PC-3 (cell line): ENCODE results near the gene RPS6KA2. TPM values are rescaled to one million over a fixed set of nuclear protein-coding genes. Genes with fewer than 3 reads are reported as not detected.

ENCODE experiments used
- ATAC-seq: fragments of 200-7000 bp; cut with Tn5 transposase; 2 replicates; pipeline ENCODE4 v1.9.1; 2020; ENCODE audit warnings: mild to moderate bottlenecking, moderate library complexity
- BruUV-seq: library from RNA; stranded (reverse); fragments of 400-500 nt; replicated peaks from 2 replicates; lab custom pipeline; 2021; lab: Mats Ljungman, UMichigan
- CTCF ChIA-PET: fragments of 300-600 bp; sonication (Branson Sonifier 250); formaldehyde crosslinking; loops from one replicate; lab custom pipeline; 2022; ENCODE audit warnings: antibody characterized with exemption; lab: Charles Lee
- POLR2A ChIA-PET: fragments of 300-600 bp; sonication (Branson Sonifier 250); formaldehyde crosslinking; loops from one replicate; lab custom pipeline; 2022; ENCODE audit warnings: antibody characterized with exemption; ENCODE audit not compliant: unreplicated experiment; lab: Charles Lee
- DNase-seq: peaks from one replicate; pipeline ENCODE4 v3.0.0-alpha.2; 2015
- H2AFZ ChIP-seq: fragments of 300-600 bp; sonication (generic); 2 replicates; pipeline ENCODE4 v1.6.0; 2016; ENCODE audit warnings: antibody characterized with exemption, low read length
- H3F3A ChIP-seq: fragments of 300-600 bp; sonication (generic); one replicate; pipeline ENCODE4 v1.6.0; 2017; ENCODE audit warnings: antibody characterized with exemption, low read length, control low read depth, mild to moderate bottlenecking; ENCODE audit not compliant: unreplicated experiment
- H3K27ac ChIP-seq: fragments of 300-600 bp; sonication (generic); 2 replicates; pipeline ENCODE4 v1.5.1; 2016; ENCODE audit warnings: mild to moderate bottlenecking, low read length
- H3K27me3 ChIP-seq: fragments of 300-600 bp; sonication (generic); 2 replicates; pipeline ENCODE4 v1.6.1; 2016; ENCODE audit warnings: low read length, mixed read lengths
- H3K36me3 ChIP-seq: fragments of 300-600 bp; sonication (generic); 2 replicates; pipeline ENCODE4 v1.6.1; 2016; ENCODE audit warnings: low read depth, mixed run types, low read length, mixed read lengths
- H3K4me1 ChIP-seq: fragments of 300-600 bp; sonication (generic); 2 replicates; pipeline ENCODE4 v1.5.1; 2016; ENCODE audit warnings: low read length; ENCODE audit not compliant: insufficient read depth
- H3K4me2 ChIP-seq: fragments of 300-600 bp; sonication (generic); 2 replicates; pipeline ENCODE4 v1.6.0; 2016; ENCODE audit warnings: low read length
- H3K4me3 ChIP-seq: fragments of 300-600 bp; sonication (generic); 2 replicates; pipeline ENCODE4 v1.5.1; 2016; ENCODE audit warnings: mild to moderate bottlenecking, low read length, mixed read lengths
- H3K79me2 ChIP-seq: fragments of 300-600 bp; sonication (generic); 2 replicates; pipeline ENCODE4 v1.6.1; 2017; ENCODE audit warnings: low read length, mixed read lengths
- H3K9ac ChIP-seq: fragments of 300-600 bp; sonication (generic); 2 replicates; pipeline ENCODE4 v1.6.0; 2016; ENCODE audit warnings: mild to moderate bottlenecking, low read length
- H3K9me2 ChIP-seq: fragments of 300-600 bp; sonication (generic); replicated peaks from 2 replicates; pipeline ENCODE4 v1.6.1; 2016; ENCODE audit warnings: mixed run types, low read length, mixed read lengths
- H3K9me3 ChIP-seq: fragments of 300-600 bp; sonication (generic); 2 replicates; pipeline ENCODE4 v1.6.1; 2016; ENCODE audit warnings: low read length, mixed read lengths
- H4K20me1 ChIP-seq: fragments of 300-600 bp; sonication (generic); 2 replicates; pipeline ENCODE4 v1.6.1; 2016; ENCODE audit warnings: low read length, mixed read lengths
- EZH2 ChIP-seq: fragments of 300-600 bp; sonication (generic); IDR thresholded peaks from one replicate; pipeline ENCODE4 v1.6.1; 2017; ENCODE audit warnings: antibody characterized with exemption, mild to moderate bottlenecking, low read length; ENCODE audit not compliant: unreplicated experiment
- EZH2phosphoT487 ChIP-seq: fragments of 300-600 bp; sonication (generic); IDR thresholded peaks from 2 replicates; pipeline ENCODE4 v1.6.1; 2018; ENCODE audit warnings: mild to moderate bottlenecking, antibody characterized with exemption, low read length, borderline replicate concordance
- intact Hi-C: fragments of 100-400 bp; cut with micrococcal nuclease; formaldehyde crosslinking; loops from 2 replicates; pipeline ENCODE4 v1.9.0; 2023
- total RNA-seq: library from RNA; depleted of rRNA; stranded (reverse); fragments of >200 nt; gene quantifications from 2 replicates; pipeline ENCODE4 v1.2.3, GENCODE V29; 2014
- TF ChIP-seq, protein P1 (sequence below): fragments of 300-600 bp; sonication (generic); conservative IDR thresholded peaks from 2 replicates; pipeline ENCODE4 v1.5.1; 2017; ENCODE audit warnings: antibody characterized with exemption, low read depth, mild to moderate bottlenecking, low read length

The RPS6KA2 gene
- total RNA-seq, 1 experiment from 2014 or later: 5.1 TPM

DNA sequence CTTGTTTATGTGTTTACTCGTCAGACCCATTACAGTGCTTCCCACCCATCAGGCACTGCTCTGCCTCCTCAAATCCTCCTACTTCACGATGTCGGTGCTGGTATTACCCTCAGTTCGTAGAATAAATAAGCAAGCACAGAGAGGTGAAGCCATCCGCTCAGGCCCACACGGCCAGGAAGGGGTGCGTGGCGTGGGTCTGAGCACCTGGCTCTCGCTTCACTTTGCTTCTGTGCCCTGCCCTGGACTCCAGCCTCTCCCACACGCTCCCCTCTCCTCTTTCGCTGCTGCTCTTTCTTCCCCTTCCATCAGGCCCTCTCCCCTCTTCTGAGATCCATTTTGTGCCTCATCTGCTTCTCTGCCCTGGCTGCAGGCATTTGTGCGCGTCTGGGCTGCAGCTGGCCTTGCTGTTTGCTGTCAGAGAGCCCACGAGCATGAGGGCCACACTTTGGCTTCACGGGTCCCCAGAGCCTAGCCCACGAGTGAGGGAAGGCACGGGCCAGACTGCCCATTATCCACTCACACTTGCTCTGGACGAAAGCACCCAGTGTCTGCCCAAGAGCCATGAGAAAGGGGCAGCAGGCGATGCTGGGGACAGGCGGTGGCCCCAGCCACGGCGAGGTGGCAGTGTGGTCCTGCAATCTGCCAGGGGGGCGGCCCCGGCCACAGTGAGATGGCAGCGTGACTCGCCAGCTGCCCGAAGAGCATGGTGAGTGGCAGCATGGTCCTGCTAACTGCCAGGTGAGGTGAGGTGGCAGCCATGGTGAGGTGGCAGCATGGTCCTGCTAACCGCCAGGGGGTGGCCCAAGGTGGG is 148.1 kb downstream of the RPS6KA2 start:
- Histone ChIP-seq H3K4me3 (no peak overlapping the region), H3K36me3 (no peaks in the 10 kb centered on the region), H2AFZ (no peak overlapping the region), H3K9me3 (no peaks in the 10 kb centered on the region), H3K79me2 (no peaks in the 10 kb centered on the region), H3K27ac (no peak overlapping the region), H3F3A (no peaks in the 10 kb centered on the region), H3K4me1 (no peaks in the 10 kb centered on the region), H3K4me2 (no peak overlapping the region), H3K9me2 (no peaks in the 10 kb centered on the region), H3K27me3 (no peaks in the 10 kb centered on the region), H3K9ac (no peak overlapping the region), H4K20me1 (no peaks in the 10 kb centered on the region)
- no peak for ATAC-seq
- ChIA-PET CTCF (no interaction called here), POLR2A (interaction anchor here (0.7 kb wide), 1 partner anchor 10 kb away, joined by 5 read pairs; no protein-coding TSS in a partner anchor)
- intact Hi-C loops: no loop called here
- no peak for TF ChIP-seq EZH2phosphoT487
- TF ChIP-seq, protein P1, sequence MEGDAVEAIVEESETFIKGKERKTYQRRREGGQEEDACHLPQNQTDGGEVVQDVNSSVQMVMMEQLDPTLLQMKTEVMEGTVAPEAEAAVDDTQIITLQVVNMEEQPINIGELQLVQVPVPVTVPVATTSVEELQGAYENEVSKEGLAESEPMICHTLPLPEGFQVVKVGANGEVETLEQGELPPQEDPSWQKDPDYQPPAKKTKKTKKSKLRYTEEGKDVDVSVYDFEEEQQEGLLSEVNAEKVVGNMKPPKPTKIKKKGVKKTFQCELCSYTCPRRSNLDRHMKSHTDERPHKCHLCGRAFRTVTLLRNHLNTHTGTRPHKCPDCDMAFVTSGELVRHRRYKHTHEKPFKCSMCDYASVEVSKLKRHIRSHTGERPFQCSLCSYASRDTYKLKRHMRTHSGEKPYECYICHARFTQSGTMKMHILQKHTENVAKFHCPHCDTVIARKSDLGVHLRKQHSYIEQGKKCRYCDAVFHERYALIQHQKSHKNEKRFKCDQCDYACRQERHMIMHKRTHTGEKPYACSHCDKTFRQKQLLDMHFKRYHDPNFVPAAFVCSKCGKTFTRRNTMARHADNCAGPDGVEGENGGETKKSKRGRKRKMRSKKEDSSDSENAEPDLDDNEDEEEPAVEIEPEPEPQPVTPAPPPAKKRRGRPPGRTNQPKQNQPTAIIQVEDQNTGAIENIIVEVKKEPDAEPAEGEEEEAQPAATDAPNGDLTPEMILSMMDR: no peak
- no peak for DNase-seq
- no TSS peak for BruUV-seq

DNA sequence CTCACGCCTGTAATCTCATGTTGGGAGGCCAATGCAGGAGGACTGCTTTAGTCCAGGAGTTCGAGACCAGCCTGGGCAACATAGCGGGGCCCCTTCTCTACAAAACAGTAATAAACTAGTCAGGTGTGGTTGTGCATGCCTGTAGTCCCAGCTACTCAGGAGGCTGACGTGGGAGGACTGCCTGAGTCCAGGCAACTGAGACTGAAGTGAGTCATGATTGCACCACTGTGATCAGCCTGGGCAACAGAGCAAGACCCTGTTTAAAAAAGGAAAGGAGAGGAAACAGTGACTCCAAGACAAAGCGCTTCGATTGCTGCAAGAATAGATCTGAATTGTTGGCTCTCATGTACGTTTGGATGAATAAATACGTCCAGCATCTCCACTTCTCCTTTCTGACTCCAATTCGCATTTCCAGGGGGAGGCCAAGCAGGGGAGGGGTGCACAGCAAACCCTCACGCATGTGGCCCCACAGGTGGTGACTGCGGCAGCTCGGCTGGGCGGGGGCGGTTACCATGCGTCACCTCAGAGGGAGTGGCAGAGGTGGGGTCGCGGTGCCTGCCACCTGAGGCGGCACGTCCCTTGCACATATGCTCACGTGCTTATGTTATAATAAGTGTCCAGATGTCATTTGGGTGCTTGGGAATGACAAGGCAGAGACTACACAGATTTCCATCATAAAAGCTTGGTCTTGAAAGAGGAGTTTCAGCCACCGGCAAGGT is 149.2 kb downstream of the RPS6KA2 start:
- TF ChIP-seq EZH2 (no peak), EZH2phosphoT487 (no peak)
- H3K27ac ChIP-seq: no peak overlapping the region
- no peaks in the 10 kb centered on the region for H3K4me1 ChIP-seq
- ATAC-seq (no peak), DNase-seq (no peak)
- H2AFZ ChIP-seq: no peak overlapping the region
- no peak overlapping the region for H3K4me2 ChIP-seq
- H3K36me3 ChIP-seq: no peaks in the 10 kb centered on the region
- H3K4me3 ChIP-seq: no peak overlapping the region
- intact Hi-C loops: no loop called here
- H3F3A ChIP-seq: no peaks in the 10 kb centered on the region
- H3K79me2 ChIP-seq: no peaks in the 10 kb centered on the region
- no peaks in the 10 kb centered on the region for H3K9me2 ChIP-seq
- no peaks in the 10 kb centered on the region for H4K20me1 ChIP-seq
- ChIA-PET CTCF (no interaction called here), POLR2A (interaction anchor here (0.7 kb wide), 1 partner anchor 11 kb away, joined by 5 read pairs; no protein-coding TSS in a partner anchor)
- H3K9ac ChIP-seq: no peak overlapping the region
- H3K27me3 ChIP-seq: no peaks in the 10 kb centered on the region
- no TSS peak for BruUV-seq
- H3K9me3 ChIP-seq: no peaks in the 10 kb centered on the region

DNA sequence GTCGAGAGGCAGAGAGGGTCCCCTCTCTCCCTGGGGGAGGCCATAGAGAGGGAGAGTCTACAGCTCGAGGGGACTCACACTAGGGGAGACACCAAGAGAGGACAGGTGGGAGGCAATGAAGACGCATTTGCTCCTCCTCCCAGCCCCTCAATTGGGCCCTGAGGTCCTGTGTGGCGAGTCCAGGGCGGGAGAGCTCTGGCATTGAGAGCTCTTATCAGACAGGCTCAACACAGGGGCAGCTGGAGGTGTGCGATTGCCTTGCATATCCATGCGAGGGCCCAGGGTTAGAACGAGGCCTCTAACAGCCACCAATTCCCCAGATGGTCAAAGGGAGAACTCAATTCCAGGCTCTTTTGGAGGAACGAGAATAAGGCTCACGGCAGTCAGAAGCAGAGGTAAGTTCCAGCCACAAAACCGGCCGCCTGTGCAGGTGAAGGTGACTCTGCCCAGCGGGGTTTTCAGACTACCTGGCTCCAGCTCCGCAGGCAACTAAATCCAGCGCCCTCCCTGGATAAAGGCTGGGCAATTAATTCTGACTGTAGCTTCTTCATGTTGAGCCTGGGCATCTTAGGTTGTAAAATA is 150.3 kb downstream of the RPS6KA2 start:
- no peak overlapping the region for H3K9ac ChIP-seq
- CTCF ChIA-PET: no interaction called here

More for the DNA sequence above, 150.3 kb downstream of the RPS6KA2 start:
- Histone ChIP-seq H3K9me3 (no peaks in the 10 kb centered on the region), H2AFZ (no peak overlapping the region), H3K9me2 (no peaks in the 10 kb centered on the region), H3K4me3 (no peak overlapping the region), H3K36me3 (no peaks in the 10 kb centered on the region), H4K20me1 (no peaks in the 10 kb centered on the region), H3K27ac (no peak overlapping the region), H3K4me1 (no peaks in the 10 kb centered on the region), H3F3A (no peaks in the 10 kb centered on the region), H3K27me3 (no peaks in the 10 kb centered on the region), H3K79me2 (no peaks in the 10 kb centered on the region), H3K4me2 (no peak overlapping the region)
- intact Hi-C loops: no loop called here
- POLR2A ChIA-PET: interaction anchor here (0.6 kb wide), 1 partner anchor 9 kb away, joined by 5 read pairs; no protein-coding TSS in a partner anchor
- TF ChIP-seq, protein P1: no peak
- TF ChIP-seq EZH2: no peak
- no peak for TF ChIP-seq EZH2phosphoT487
- DNase-seq: no peak
- ATAC-seq: no peak
- no TSS peak for BruUV-seq
